H1 (cell line): Measurements from ENCODE around the gene ANO6. TPM values are rescaled to one million over a fixed set of nuclear protein-coding genes. Genes with fewer than 3 reads are reported as not detected.

Source experiments
- BACH1 ChIP-seq: IDR thresholded peaks from 2 replicates; pipeline ENCODE4 v1.6.1; 2012; ENCODE audit warnings: low read length, improper control_type of control experiment
- CEBPB ChIP-seq: IDR thresholded peaks from 2 replicates; pipeline ENCODE4 v1.6.1; 2012; ENCODE audit warnings: low read depth, low read length
- RAD21 ChIP-seq, 2 experiments: IDR thresholded peaks in 1 of 2; conservative IDR thresholded peaks in 1 of 2; 2 replicates each; pipeline ENCODE4 v1.6.1; 2011; ENCODE audit warnings: low read depth in 2 of 2, low read length in 2 of 2, improper control_type of control experiment in 1 of 2, inconsistent platforms in 1 of 2, mild to moderate bottlenecking in 1 of 2, moderate library complexity in 1 of 2
- RNF2 ChIP-seq: fragments of 200-900, 300-1000 bp; sonication (generic); IDR thresholded peaks from 2 replicates; pipeline ENCODE4 v1.7.1; 2016; ENCODE audit warnings: borderline replicate concordance, low read depth, mild to moderate bottlenecking, antibody characterized with exemption, low read length; ENCODE audit not compliant: poor library complexity, severe bottlenecking; ENCODE audit errors: missing control alignments
- polyA plus RNA-seq, 7 experiments: library from polyadenylated mRNA; depleted of rRNA in 3 of 7; stranded (reverse) in 5 of 7; unstranded in 2 of 7; fragments of >200 nt in 5 of 7; fragments of 200-250 nt in 2 of 7; gene quantifications; 1 replicate in 5 of 7; 2 replicates in 1 of 7; 4 replicates in 1 of 7; pipeline versions ENCODE4 v1.2.1 to v1.2.3, GENCODE V29; 2011 to 2013; ENCODE audit warnings: missing spikeins in 2 of 7, mixed read lengths in 2 of 7
- total RNA-seq: library from RNA; stranded (reverse); fragmentation: NEBNext Ultra II Directional; extraction: Animal tissue kit (Norgen Biotek cat#: 25700); gene quantifications from 2 replicates; pipeline ENCODE4 v1.2.1, GENCODE V29; 2021

ANO6 gene
- total and polyA plus RNA-seq, 2 of the 8 experiments (the other 6 are each of a cell fraction or from before 2014, with no cell fraction given): 15.1 to 39.7 TPM

GRCh38 chr12:45427042-45427441, 211.1 kb downstream of the ANO6 start (continued):
- TF ChIP-seq RNF2: no peak
- no peak for TF ChIP-seq BACH1
- no peak for TF ChIP-seq RAD21 (IDR thresholded peaks at IDR 0.05 in 1 of 2, conservative IDR thresholded peaks at IDR 0.05 in 1 of 2; ENCODE audit: low read depth in 2 of 2, low read length in 2 of 2)
- no peak for TF ChIP-seq CEBPB
